Measurements from ENCODE around the gene DENND5A.

DENND5A gene

DNA sequence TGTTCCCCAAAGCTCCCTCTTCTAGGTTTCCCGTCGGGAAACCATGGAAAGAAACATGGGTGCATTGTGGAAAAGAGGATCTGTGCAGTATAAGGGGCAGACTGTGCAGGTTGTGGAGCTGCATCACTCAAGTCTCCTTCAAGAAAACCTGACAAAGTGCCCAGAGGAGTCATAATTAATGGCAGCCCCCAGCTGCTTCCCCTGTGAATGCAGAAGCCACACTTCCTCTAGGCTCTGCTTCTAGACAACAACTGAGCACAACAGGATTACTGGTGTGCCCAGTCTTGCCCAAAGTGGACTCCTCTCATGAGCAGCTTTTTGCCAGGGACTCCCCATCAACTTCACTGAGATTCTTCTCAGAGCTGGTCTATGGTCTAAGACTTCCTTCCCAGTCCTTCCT, 131.2 kb downstream of the DENND5A start:
- Mint-ChIP-seq H3K36me3 (ENCODE audit: low read depth) (peaks cover 6% of the 10 kb centered on the region), H3K4me3 (no peak overlapping the region), H3K4me1 (ENCODE audit: low read depth) (peaks cover 14% of the 10 kb centered on the region), H3K9me3 (no peaks in the 10 kb centered on the region), H3K27ac (no peak overlapping the region), H3K27me3 (no peaks in the 10 kb centered on the region)

DNA sequence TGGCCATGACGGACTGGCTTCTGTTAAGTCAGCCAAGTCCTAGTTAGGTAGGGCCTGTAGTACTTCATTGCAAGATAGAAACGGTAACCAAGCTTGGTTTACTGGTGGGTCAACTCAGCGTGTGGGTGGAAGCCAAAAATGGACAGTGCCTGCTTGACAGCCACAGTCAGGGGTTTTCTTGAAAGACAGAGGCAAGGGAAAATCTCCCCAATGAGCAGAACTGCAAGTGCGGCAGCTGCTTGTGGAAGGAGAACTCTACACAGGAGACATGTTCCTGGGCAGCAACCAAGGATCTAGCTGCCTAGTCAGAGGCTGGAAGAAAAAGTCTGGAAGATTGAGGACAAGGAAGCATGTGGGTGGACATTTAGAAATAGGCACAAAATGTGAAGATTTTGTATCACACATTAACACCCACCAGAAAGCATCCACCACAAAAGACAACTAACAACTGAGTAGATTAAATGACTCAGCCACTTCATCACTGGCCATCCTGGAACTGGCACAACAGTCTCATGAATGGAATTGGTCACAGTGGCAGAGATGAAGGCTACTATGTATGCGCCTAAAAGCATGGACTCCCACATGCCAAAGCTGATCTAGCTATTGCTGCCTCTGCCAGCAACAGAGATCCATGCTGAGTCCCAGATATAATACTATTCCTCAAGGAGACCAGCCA, 132.8 kb downstream of the DENND5A start:
- Mint-ChIP-seq H3K9me3 (no peaks in the 10 kb centered on the region), H3K4me3 (no peak overlapping the region), H3K36me3 (ENCODE audit: low read depth) (no peaks in the 10 kb centered on the region), H3K4me1 (ENCODE audit: low read depth) (peaks cover 5% of the 10 kb centered on the region), H3K27ac (no peak overlapping the region), H3K27me3 (peaks cover 3% of the 10 kb centered on the region)

DNA sequence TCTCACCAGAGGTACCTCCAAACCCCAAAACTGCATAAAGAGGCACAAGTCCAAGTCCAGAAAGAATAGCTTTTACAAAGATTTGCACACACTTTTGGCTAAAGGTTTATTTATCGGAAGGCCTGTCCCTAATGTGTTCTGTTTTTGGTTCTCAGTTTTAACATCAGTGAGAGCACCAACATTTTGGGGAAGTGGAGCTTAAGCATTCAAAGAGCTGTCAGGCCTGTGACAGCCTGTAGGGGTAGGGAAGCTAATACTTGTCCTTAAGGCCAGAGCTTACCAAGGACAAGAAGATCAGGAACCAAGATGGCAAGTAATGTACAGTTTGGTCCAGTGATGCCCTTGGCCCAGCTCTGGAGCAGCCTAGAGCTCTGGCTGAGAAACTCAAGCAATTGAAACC, 134.9 kb downstream of the DENND5A start:
- Mint-ChIP-seq H3K4me3 (no peak overlapping the region), H3K27ac (no peak overlapping the region), H3K9me3 (no peaks in the 10 kb centered on the region), H3K27me3 (peaks cover 4% of the 10 kb centered on the region), H3K36me3 (ENCODE audit: low read depth) (no peaks in the 10 kb centered on the region), H3K4me1 (ENCODE audit: low read depth) (no peaks in the 10 kb centered on the region)

DNA sequence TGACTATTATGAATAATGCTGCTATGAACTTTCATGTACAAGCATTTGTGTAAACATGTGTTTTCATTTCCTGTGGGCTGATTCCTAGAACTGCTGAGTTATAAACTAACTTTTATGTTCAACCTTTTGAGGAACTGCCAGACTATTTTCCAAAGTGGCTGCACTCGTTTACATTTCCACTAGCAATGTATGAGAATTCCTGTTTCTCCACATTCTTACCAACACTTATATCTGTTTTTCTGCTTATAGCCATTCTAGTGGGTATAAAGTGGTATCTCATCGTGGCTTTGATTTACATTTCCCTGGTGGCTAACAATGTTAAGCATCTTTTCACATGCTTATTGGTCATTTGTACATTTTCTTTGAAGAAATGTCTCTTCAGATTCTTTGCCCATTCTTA, 138.5 kb downstream of the DENND5A start:
- no peaks in the 10 kb centered on the region for H3K36me3 Mint-ChIP-seq (ENCODE audit: low read depth)
- no peaks in the 10 kb centered on the region for H3K9me3 Mint-ChIP-seq
- no peak overlapping the region for H3K4me3 Mint-ChIP-seq
- H3K27ac Mint-ChIP-seq: no peak overlapping the region
- H3K4me1 Mint-ChIP-seq (ENCODE audit: low read depth): no peaks in the 10 kb centered on the region
- H3K27me3 Mint-ChIP-seq: peaks cover 4% of the 10 kb centered on the region

DNA sequence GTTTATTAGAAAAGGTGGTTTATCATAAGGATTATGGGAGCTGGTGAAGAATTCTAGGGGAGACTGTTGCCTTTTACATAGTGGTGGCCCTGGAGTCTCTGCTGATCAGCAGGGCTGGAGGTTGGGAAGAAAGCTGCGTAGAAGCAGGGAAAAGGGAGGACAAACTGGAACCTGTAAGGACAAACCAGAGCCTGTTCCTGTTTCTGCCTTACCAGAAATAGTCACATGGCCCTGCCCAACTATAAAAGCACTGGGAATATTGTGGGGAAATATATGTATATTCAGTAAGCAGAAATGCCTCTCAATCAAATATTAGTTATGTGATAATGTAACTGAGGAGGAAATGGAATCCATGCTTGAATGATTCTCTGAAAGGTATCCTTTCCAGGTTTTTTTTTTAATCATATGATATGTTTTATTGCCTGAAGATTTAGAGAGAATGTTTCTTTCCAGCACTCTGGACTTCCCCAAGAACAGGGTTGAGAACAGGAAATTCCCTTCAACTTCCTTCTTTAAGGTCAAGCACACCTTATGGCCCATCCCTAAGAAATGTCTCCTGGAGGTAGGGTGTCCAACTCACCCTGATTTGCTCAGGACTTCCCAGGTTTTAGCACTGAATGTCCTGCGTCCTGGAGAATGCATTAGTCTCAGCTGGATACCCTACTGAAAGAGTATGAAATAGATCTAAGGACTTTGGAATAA, 139.8 kb downstream of the DENND5A start:
- H3K27ac Mint-ChIP-seq: no peak overlapping the region
- H3K9me3 Mint-ChIP-seq: no peaks in the 10 kb centered on the region
- H3K4me1 Mint-ChIP-seq (ENCODE audit: low read depth): no peaks in the 10 kb centered on the region
- H3K27me3 Mint-ChIP-seq: peaks cover 4% of the 10 kb centered on the region
- H3K4me3 Mint-ChIP-seq: no peak overlapping the region
- H3K36me3 Mint-ChIP-seq (ENCODE audit: low read depth): no peaks in the 10 kb centered on the region

DNA sequence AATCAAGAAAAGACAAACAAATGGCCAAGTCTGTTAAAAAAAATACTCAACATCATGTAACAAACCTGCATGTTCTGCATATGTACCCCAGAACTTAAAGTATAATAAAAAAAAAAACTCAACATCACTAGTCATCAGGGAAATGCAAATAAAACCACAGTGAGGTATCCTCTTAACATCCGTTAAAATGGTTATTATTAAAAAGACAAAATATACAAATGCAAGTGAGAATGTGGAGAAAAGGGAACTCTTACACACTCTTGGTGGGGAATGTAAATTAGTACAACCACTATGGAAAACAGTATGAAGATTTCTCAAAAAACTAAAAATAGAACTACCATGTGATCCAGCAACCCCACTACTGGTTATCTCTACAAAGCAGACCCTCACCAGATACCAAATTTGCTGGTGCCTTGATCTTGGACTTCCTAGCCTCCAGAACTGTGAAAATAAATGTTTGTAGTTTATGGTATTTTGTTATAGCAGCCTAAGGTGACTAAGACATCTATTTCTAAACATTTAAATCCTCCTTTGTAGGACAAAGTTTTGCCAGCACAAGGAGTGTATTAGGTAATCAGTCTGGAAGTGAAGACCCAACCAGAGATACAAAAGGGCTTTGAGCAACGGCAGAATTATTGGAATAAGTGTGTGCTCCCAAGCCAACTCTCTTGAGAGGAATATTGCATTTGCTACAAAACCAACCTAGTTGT, 141.4 kb downstream of the DENND5A start:
- Mint-ChIP-seq H3K4me3 (no peak overlapping the region), H3K4me1 (ENCODE audit: low read depth) (no peaks in the 10 kb centered on the region), H3K27ac (no peak overlapping the region), H3K9me3 (no peaks in the 10 kb centered on the region), H3K27me3 (peaks cover 4% of the 10 kb centered on the region), H3K36me3 (ENCODE audit: low read depth) (no peaks in the 10 kb centered on the region)

DNA sequence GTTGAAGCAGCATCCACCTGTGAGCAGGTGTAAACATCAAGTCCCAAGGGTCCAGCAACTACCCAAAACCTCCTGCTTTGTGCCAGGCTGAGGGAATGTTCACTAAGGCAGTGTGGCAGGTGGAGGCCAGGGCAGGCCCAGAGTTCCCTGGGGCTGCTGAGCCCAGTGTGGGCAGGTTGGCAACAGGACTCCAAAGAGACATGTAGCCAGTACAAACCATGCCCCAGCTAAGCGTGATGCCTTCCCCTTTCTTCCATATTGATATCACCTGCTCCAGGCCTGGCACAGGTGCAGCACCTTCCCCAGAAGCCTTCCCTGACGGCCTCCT, 143.7 kb downstream of the DENND5A start:
- Mint-ChIP-seq H3K36me3 (ENCODE audit: low read depth) (no peaks in the 10 kb centered on the region), H3K4me3 (no peak overlapping the region), H3K27ac (no peak overlapping the region), H3K27me3 (no peaks in the 10 kb centered on the region), H3K4me1 (ENCODE audit: low read depth) (peaks cover 3% of the 10 kb centered on the region), H3K9me3 (no peaks in the 10 kb centered on the region)

DNA sequence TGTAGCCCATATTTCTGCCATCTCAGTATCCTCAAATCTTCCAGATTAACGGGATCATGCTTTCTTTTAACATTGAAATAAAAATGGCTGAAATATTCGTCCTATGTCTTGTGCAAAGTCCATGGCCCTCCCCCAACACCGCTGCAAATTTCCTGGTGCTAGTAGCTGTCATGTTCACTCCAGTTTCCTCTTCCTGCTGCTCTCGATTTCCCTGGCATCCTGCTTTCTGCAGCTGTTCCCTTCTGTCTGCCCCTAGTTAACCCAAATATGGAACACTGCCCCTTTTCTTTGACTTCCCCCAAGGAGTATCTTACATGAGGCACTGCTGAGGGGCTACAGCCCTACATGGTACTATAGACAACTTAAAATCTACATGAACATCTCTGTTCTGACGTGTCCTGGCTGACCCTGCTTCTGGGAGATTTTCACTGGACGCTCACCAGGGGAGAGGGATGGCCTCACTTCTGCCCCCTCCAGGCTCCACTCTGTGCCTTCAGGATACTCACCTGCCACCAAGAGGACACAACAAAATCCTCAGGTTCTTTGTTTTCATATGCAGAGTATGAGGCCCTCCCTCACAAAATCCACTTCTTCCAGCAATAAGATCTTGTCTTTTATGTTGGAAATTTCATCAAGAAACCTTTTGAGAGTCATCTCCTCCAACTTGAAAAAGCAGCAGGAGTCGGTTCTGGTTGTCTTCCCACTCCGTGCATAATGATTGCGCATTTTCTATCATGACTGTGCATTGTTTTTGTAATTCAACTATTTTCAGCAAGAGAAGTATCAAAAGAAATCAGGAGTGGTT, 144.3 kb downstream of the DENND5A start:
- Mint-ChIP-seq H3K27me3 (no peaks in the 10 kb centered on the region), H3K9me3 (no peaks in the 10 kb centered on the region), H3K4me3 (no peak overlapping the region), H3K27ac (no peak overlapping the region), H3K36me3 (ENCODE audit: low read depth) (no peaks in the 10 kb centered on the region), H3K4me1 (ENCODE audit: low read depth) (peaks cover 3% of the 10 kb centered on the region)

DNA sequence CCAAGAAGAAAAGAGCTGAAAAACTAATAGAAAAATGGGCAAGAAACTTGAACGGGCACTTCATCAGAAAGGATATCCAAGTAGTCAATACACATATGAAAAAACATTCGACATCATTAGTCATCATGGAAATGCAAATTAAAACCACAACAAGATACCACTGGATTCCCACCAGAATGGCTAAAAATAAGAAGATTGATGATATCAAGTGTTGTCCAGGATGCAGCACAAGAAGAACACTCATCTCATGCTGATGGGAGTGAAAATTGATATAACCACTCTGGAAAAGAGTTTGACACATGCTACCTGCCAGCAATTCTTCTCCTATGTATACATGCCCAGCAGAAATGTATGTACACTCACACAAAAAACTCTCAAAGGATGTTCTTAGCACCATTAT, 146.9 kb downstream of the DENND5A start:
- H3K36me3 Mint-ChIP-seq (ENCODE audit: low read depth): peaks cover 2% of the 10 kb centered on the region
- no peak overlapping the region for H3K4me3 Mint-ChIP-seq
- H3K27ac Mint-ChIP-seq: no peak overlapping the region
- no peaks in the 10 kb centered on the region for H3K27me3 Mint-ChIP-seq
- H3K9me3 Mint-ChIP-seq: no peaks in the 10 kb centered on the region
- peaks cover 3% of the 10 kb centered on the region for H3K4me1 Mint-ChIP-seq (ENCODE audit: low read depth)

DNA sequence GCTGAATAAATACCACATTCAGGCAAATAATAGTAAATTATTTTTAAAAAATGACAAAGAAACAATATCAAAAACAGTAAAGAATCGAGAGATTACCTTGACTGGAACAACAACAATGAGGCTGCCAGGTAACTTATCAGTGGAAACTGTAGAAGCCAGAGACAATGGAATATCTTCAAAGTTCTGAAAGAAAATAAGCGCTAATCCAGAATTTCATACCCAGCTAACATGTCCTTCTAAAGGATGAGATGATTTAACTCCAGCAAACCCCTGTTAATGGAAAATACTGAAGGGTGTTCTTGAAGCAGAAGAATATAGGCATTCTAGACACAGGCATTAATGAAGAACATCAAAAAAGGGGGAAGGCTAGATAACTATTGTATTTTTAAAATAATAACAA, 153.1 kb downstream of the DENND5A start:
- Mint-ChIP-seq H3K27ac (no peak overlapping the region), H3K36me3 (ENCODE audit: low read depth) (peaks cover 12% of the 10 kb centered on the region), H3K27me3 (peaks cover 6% of the 10 kb centered on the region), H3K9me3 (peaks cover 13% of the 10 kb centered on the region), H3K4me3 (no peak overlapping the region), H3K4me1 (ENCODE audit: low read depth) (no peaks in the 10 kb centered on the region)

DNA sequence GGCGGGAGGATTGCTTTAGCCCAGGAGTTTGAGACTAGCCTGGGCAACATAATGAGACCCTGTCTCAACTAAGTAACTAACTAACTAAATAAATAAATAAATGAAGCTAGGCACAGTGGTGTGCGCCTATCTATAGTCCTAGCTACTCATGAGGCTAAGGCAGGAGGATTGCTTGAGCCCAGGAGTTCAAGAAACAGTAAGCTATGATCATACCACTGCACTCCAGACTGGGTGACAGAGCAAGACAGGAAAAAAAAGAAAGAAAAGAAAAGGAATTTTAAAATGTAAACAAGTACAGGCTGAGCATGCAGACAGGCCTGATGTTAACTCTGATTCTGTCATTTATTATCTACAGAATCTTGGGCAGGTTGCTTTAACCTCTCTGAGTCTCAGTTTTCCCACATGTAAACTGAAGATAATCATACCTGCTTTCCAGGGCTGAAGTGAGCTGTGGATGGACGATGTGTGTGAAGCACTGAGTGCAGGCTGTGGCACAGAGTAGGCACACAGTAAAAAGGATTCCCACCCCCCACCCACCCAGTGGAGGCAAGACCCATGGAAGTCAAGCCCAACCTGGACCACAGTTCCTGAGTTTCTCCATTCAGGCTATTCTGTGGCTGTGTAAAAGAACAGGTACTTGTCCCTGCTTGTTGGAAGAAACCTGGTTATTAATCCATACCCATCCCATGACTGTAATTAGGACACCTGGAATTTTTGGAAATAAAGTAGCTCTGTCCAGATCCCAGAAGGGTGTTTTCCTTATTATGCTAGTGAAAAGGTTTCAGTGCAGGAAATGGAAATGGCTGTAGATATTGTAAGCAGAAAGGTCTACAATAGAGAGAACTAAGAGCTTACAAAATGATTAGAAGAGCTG, 155.1 kb downstream of the DENND5A start:
- Mint-ChIP-seq H3K4me1 (ENCODE audit: low read depth) (no peaks in the 10 kb centered on the region), H3K27me3 (peaks cover 10% of the 10 kb centered on the region), H3K36me3 (ENCODE audit: low read depth) (peaks cover 12% of the 10 kb centered on the region), H3K27ac (no peak overlapping the region), H3K4me3 (no peak overlapping the region), H3K9me3 (peaks cover 13% of the 10 kb centered on the region)

DNA sequence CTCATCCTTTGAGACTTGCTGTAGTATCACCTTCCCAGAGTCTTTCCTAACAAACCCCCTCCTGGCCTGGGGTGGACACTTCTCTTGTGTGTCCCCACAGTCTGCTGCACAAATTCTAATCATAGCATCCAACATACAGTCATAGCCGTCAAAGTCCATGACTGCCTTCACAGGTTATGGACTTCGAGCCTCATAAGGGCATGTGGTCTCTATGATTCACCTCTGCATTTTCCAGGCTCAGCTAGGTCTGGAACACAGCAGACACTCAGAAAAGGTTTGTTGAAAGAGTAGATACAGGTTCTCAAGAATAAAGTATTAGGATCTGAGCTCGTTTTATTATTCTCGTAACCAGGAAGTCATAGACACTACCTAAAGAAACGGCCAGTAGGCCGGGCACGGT, 160.6 kb downstream of the DENND5A start:
- H3K4me1 Mint-ChIP-seq (ENCODE audit: low read depth): no peaks in the 10 kb centered on the region
- H3K36me3 Mint-ChIP-seq (ENCODE audit: low read depth): no peaks in the 10 kb centered on the region
- peaks cover 11% of the 10 kb centered on the region for H3K27me3 Mint-ChIP-seq
- no peak overlapping the region for H3K4me3 Mint-ChIP-seq
- no peak overlapping the region for H3K27ac Mint-ChIP-seq
- H3K9me3 Mint-ChIP-seq: no peaks in the 10 kb centered on the region

DNA sequence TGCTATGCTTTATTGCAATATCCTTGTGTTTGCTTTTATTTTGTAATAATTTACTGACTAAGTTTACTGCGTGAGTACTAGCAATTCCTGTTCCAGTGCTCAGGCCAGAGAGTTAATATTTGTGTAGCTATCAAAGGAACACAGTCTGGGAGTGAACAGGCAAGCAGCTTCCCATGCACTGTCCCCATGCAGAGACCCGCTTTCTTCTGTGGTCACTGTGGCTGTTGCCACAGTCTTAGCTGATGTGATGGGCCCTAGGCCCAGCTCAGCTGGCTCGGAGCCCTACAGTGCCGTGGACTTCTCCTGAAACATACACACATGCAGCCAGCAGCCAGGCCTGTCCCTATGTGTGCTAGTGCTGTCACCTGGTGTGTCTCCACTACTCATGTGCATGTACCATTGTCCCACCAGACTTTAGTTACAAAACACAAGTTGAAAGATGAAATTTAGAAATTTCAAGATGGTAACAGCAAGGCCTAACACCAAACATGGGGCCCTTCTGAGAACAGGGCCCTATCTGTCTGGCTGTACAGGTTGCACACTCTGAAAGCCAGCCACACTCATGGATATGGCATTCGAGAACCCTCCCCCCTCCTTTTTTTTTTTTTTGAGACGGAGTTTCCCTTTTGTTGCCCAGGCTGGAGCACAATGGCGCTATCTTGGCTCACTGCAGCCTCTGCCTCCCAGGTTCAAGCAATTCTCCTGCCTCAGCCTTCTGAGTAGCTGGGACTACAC, 161.4 kb downstream of the DENND5A start:
- H3K36me3 Mint-ChIP-seq (ENCODE audit: low read depth): no peaks in the 10 kb centered on the region
- no peaks in the 10 kb centered on the region for H3K4me1 Mint-ChIP-seq (ENCODE audit: low read depth)
- H3K27me3 Mint-ChIP-seq: peaks cover 15% of the 10 kb centered on the region
- no peak overlapping the region for H3K4me3 Mint-ChIP-seq
- H3K27ac Mint-ChIP-seq: no peak overlapping the region
- no peaks in the 10 kb centered on the region for H3K9me3 Mint-ChIP-seq

DNA sequence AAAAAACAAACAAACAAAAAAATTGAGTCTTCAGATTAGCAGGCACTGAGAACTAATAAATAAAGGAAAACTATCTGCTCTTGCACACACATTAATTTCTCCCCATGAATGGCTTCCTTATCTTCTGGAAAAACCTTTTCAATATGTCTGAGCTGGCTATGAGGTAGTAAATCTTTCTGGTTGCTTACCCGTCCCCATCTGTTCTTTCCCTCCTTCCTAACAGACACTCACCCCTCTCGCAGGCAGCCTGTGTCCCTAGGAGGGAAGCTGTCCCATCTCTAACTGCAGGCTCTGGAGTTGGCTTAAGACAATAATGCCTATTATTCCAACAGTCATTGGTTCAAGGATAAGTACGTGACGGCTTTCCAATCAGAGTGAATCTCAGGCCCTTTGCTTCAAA, 165.5 kb downstream of the DENND5A start:
- no peaks in the 10 kb centered on the region for H3K4me1 Mint-ChIP-seq (ENCODE audit: low read depth)
- H3K27me3 Mint-ChIP-seq: peaks cover 17% of the 10 kb centered on the region
- H3K9me3 Mint-ChIP-seq: no peaks in the 10 kb centered on the region
- no peak overlapping the region for H3K27ac Mint-ChIP-seq
- no peak overlapping the region for H3K4me3 Mint-ChIP-seq
- no peaks in the 10 kb centered on the region for H3K36me3 Mint-ChIP-seq (ENCODE audit: low read depth)
